ENCODE measurements around the gene GPER1.
"Not testable (repeated sequence)": the region's sequence is repeated elsewhere in the genome, so short reads cannot be mapped to it uniquely, and the experiment has no call there.

The GPER1 gene

GRCh38 chr7:1087952-1088920 is at the start of gene GPER1:
Gene GPER1 (plus strand): TSS chr7:1088113. CDS start chr7:1091729, 3,616 bp downstream.
- DNase-seq: no peak

DNA sequence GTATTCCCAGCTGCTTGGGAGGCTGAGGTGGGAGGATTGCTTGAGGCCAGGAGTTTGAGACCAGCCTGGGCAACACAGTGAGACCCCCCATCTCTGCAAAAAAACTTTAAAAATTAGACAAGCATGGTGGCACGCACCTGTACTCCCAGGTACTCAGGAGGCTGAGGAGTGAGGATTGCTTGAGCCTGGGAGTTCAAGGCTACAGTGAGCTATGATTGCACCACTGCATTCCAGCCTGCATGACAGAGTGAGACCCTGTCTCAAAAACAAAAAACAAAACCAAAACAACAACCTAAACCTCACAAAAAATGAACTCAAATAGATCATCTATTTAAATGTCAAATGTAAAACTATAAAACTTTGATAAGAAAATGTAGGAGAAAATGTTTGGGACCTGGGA is 47.7 kb upstream of the GPER1 start:
- DNase-seq: not testable (repeated sequence)

DNA sequence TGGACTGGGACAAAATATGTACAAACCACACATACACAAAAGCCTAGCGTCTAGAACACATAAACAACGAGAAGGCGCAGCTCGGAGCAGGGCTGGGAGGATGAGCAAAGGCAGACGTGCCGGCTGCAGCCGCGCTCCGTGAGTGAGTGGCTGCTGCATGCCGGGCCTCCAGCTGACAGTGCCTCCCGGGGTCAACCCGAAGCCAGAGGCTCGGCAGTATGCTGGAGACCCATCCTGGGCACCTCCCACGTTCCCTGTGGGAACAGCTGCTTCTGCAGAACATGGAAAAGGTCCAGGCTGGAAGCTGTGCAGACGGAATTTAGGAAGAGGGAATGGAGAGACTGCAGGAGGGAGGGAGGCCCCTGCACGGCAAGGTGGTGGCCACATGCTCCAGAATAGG is 47.1 kb upstream of the GPER1 start:
- no peak for DNase-seq

- no peak for DNase-seq
Observed at GRCh38 chr7:1041551-1042491, 46.1 kb upstream of the GPER1 start.

DNA sequence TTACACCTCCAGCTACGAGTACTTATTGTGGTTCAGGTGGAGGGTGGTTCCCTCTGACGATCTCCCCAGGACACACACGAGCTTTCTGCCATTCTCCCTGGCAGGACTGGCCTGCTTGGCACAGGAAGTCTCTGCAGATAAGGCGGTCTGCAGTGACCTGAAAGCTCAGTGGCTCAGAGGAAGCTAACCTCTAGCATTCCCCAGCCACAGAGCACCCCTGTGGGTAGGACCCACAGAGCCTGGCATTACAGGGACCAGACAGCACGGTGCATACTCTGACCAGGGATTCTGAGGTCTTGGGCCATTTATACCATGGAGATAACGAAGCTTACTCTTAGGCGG is 45.5 kb upstream of the GPER1 start:
- DNase-seq: no peak

DNA sequence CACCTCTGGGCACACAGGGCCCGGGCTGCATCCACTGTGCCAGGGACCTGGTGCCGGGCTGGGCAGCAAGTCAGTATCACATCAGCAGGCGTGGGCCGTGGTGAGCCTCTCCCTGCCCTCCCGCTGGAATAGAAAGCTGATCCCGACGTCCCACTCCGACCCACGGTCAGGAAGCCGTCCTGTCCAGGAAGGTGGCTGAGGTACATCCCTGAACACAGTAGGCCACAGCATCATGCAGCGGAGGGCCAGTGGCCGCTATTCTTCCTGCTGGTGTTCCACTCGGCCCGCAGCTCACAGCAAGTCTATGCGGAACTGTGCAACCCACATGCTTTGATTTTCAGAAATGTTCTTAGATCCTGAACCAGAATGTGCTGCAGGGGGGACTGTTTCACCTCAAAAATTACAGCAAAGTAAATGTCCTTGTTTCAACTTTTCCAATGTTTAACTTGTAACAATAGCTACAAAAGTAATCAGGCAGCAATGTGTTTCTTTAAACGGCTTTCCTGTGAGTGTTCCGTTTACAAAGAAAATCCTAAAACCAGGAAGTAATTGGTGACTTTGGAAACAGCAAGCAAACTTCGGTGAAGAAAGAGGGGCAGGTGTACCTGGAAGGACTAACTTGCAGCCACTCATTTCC is 44.2 kb upstream of the GPER1 start:
- no peak for DNase-seq

DNA sequence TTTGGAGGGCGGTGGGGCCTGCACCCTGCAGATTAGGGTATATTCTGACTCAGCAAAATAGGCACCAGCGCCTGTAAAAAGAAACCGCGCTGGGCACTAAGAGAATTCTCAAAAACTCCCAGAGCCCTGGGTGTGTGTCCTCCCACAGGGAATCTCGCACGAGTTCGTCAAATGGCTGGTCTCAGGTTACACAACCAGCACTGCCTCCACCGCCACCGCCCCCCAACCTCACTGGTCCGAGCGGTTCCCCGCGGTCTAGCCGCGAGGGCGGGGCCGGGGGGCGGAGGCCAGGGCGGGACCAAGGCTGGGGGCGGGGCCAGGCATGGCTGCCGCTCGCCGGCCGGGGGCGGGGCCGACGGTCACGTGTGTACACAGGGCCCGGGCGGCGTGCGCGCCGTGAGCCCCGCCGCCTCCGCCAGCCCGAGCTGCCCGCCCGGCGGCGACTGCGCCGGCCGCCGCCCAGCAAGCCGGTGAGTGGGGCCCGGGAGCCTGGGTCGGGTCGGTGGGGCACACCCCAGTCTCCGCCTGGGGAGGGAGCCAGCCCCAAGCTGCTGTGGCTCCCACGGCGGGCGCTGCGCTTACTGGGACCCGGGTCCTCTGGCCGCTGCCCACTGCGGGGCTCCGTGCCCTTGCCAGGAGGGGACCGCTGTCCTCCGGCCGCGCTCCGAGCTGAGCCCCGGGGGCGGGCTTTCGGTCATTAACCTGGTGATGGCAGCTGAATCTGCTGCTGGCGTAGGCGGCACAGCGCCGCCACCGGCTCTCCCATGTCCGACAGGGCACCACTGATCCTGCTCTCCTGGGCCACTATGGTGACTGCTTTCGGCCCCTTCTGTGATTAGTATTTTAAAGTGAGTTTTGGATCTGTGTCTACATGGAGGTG is 43.5 kb upstream of the GPER1 start, which contains the start of gene GPR146:
TSS of gene GPR146 (plus strand) at position 358 of the 880 bp plus-strand sequence. CDS start 12,970 bp downstream, outside the sequence.
- peak; percentile 85 for DNase-seq

DNA sequence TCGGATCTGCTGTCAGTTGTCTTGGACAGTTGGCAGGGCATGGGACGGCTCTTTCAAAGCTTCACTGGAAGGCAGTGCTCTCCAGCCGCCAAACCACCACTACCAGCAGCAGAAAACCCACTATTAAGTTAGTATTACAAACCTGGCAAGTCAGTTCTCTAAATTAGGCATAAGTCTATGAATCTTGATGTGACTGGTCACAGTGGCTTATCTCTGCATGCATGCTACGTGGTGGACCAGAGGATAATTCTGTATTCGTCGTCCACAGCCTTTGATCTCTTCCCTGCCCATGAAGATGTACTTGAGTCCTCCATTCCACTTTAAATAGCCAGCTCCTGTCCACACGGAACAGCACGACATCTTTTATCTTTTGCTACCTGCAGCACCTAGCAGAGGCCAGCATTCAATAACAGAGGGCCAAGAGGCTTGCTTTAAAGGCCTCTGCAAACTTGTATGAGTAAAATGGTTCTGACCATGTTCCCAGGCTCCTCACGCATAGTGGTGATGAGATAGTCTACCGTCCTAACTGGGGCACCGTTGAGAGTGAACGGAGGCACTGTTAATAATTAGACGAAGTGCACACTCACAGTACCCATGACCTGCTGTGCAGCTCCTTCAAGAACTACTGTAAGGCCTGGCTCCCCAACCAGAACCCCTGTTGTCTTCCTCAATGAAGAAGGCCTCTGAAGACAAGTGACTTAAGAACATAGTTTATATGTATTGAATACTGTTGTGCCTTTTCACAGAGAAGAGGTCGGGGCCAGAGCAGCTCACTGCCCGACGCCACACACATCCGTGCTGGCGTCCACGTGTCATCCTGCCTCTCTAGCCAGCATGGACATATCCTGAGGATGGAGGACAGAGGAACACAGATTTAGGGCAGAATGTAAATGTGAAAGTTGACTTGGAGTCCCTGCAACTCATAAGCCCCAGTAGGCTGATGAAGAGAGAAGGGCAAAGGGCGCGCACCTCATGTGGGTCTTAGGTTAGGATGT is 42.5 kb upstream of the GPER1 start:
- DNase-seq: no peak

GRCh38 chr7:1046722-1047679 is 40.9 kb upstream of the GPER1 start:
- DNase-seq: no peak

GRCh38 chr7:1049006-1049741 is 38.7 kb upstream of the GPER1 start:
- DNase-seq: no peak

DNA sequence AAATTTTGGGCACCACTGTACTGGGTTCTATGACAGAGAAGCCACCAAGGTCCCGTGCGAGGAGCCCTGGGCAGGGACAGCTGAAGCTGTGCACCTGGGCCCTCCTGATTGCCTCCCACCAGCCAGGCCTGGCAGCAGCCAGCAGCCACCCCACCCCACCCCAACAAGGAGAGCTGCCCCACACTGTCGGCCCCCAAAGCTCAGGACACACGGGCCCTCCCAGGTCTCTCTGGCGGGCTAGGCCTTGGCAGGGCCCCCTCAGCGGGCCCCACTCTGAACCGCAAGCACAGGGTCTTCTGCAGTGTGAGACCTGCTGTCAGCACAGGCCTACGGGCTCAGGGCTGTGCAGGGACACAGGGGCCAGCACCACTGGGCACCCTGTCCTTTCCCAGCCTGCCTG is 38.1 kb upstream of the GPER1 start:
- no peak for DNase-seq

- no peak for DNase-seq
Observed at GRCh38 chr7:1050254-1050906, 37.5 kb upstream of the GPER1 start.

GRCh38 chr7:1050956-1051690 is 36.8 kb upstream of the GPER1 start:
- DNase-seq: no peak

DNA sequence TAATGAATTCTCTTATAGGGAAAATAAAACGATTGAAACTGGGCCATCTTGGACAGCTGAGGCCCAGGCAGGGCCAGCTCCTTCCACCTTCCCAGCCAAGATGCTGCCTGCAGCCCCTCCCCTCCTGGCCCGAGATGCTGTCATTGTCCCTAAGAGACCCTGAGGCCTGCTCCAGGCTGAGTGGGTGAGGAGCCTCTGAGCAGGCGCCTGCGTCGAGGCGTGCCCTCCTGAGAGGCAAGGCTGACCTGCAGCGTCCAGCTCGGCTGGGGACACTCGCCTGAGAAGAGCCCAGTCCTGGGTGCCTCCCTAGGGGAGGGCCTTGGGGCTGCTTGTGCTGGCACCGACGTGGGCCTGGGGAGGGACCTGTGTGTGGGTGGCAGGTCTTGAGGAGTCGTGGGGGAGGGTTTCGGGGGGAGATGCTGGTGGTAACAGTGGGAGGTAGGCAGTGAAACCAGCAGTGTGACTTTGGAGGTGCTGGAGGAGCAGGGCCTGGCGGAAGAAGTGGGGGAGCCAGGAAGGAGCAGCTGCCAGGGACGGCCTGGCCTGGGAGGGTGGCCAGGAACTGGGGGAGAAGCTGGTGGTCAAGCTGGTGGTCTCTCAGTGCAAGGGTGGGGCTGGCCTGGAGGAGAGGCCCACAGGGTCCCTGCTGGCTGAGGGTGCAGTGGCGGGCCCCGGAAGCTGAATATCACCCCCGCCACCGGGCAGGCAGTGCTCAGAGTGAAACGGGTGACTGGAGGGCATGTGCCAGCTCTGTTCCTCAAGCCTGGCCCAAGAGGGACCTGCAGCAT is 35.7 kb upstream of the GPER1 start:
- DNase-seq: no peak

DNA sequence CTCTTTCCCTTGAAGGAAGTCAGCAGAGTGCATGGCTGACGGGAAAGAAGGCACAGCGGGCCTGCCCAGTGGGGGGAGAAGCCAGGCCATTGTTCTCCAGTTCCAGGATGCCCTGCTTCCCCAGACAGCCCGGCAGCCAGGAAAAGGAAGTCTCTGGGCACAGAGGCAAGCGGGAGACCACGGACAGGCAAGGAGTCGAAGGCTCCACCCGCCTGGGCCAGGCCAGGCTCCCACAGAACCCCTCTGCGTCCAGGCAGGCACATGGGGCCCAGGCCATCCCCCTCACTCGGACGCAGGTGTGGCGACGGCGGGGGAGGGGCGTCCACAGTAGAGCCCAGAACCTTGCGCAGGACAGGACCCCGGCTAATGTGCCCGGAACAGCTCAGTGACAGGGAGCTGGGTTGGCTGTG is 34.9 kb upstream of the GPER1 start:
- no peak for DNase-seq

- DNase-seq: no peak
Observed at GRCh38 chr7:1053816-1054370, 34.0 kb upstream of the GPER1 start.
